ENCODE measurements around the gene MAP3K3. TPM values are rescaled to one million over a fixed set of nuclear protein-coding genes. Genes with fewer than 3 reads are reported as not detected.

MAP3K3 gene
- total RNA-seq, 4 donors from 2014 or later, result 21.8 to 58.7 (median 29.7) TPM

- ATAC-seq (no peak), DNase-seq (no peak)
- intact Hi-C loops (cut with DNase I; ENCODE audit: low total_unique reads), result no loop called here
- peaks cover 0 to 3% (median 3%) of the 10 kb centered on the region in 3 donors for H3K27me3 ChIP-seq
- TF ChIP-seq POLR2A (IDR thresholded peaks at IDR 0.05) (no peak), CTCF (IDR thresholded peaks at IDR 0.05 in 4 of 5, conservative IDR thresholded peaks at IDR 0.05 in 1 of 5) (no peak)
- no peaks in the 10 kb centered on the region for H3K9me3 ChIP-seq
- H3K36me3 ChIP-seq, result peaks cover 0 to 59% of the 10 kb centered on the region in 2 donors
- H3K4me3 ChIP-seq, result no peak overlapping the region
- in situ Hi-C loops (cut with MboI; ENCODE audit: low sequenced_read_pairs in 4 of 4), result no loop called here
- no peak overlapping the region for H3K27ac ChIP-seq
- peaks cover 0 to 6% of the 10 kb centered on the region in 2 donors for H3K4me1 ChIP-seq
Observed at GRCh38 chr17:63693411-63694113, 71.3 kb downstream of the MAP3K3 start.

- in situ Hi-C loops (cut with MboI; ENCODE audit: low sequenced_read_pairs in 4 of 4) (no loop called here), intact Hi-C loops (cut with DNase I; ENCODE audit: low total_unique reads) (no loop called here)
- Histone ChIP-seq H3K36me3 (peaks cover 0 to 51% of the 10 kb centered on the region in 2 donors), H3K27me3 (peaks cover 4 to 11% (median 10%) of the 10 kb centered on the region in 3 donors), H3K27ac (no peak overlapping the region), H3K4me1 (peaks cover 6 to 15% of the 10 kb centered on the region in 2 donors), H3K4me3 (no peak overlapping the region), H3K9me3 (no peaks in the 10 kb centered on the region)
- TF ChIP-seq POLR2A (IDR thresholded peaks at IDR 0.05) (no peak), CTCF (IDR thresholded peaks at IDR 0.05 in 4 of 5, conservative IDR thresholded peaks at IDR 0.05 in 1 of 5) (no peak)
- DNase-seq (no peak), ATAC-seq (no peak)
Observed at GRCh38 chr17:63694229-63694949, 72.2 kb downstream of the MAP3K3 start.

GRCh38 chr17:63694950-63695773 is 72.9 kb downstream of the MAP3K3 start:
- peaks cover 0 to 43% of the 10 kb centered on the region in 2 donors for H3K36me3 ChIP-seq
- ATAC-seq, result no peak
- H3K4me3 ChIP-seq, result no peak overlapping the region
- H3K27ac ChIP-seq, result no peak overlapping the region
- DNase-seq, result no peak
- in situ Hi-C loops (cut with MboI; ENCODE audit: low sequenced_read_pairs in 4 of 4) (no loop called here), intact Hi-C loops (cut with DNase I; ENCODE audit: low total_unique reads) (loop anchor here (5.0 kb wide), 2 partner anchors 73 to 268 kb away; partner anchors contain the start of gene MAP3K3)
- no peak for TF ChIP-seq POLR2A (IDR thresholded peaks at IDR 0.05)
- no peak for TF ChIP-seq CTCF (IDR thresholded peaks at IDR 0.05 in 4 of 5, conservative IDR thresholded peaks at IDR 0.05 in 1 of 5)
- H3K9me3 ChIP-seq, result no peaks in the 10 kb centered on the region
- H3K27me3 ChIP-seq, result peaks cover 5 to 11% (median 10%) of the 10 kb centered on the region in 3 donors
- peaks cover 6 to 15% of the 10 kb centered on the region in 2 donors for H3K4me1 ChIP-seq

- no peak for DNase-seq
- ATAC-seq, result no peak
- Histone ChIP-seq H3K27ac (no peak overlapping the region), H3K36me3 (peaks cover 0 to 36% of the 10 kb centered on the region in 2 donors), H3K4me3 (no peak overlapping the region), H3K4me1 (peaks cover 9 to 17% of the 10 kb centered on the region in 2 donors), H3K9me3 (no peaks in the 10 kb centered on the region), H3K27me3 (peaks cover 5 to 13% (median 10%) of the 10 kb centered on the region in 3 donors)
- TF ChIP-seq CTCF (IDR thresholded peaks at IDR 0.05 in 4 of 5, conservative IDR thresholded peaks at IDR 0.05 in 1 of 5) (no peak), POLR2A (IDR thresholded peaks at IDR 0.05) (no peak)
- intact Hi-C loops (cut with DNase I; ENCODE audit: low total_unique reads) (loop anchor here (5.0 kb wide), 2 partner anchors 74 to 269 kb away; partner anchors contain the start of gene MAP3K3), in situ Hi-C loops (cut with MboI; ENCODE audit: low sequenced_read_pairs in 4 of 4) (no loop called here)
Observed at GRCh38 chr17:63695889-63696288, 73.7 kb downstream of the MAP3K3 start.

All from gastrocnemius medialis (tissue), 4 donors.